AG04450 (cell line): ENCODE data around the gene DLGAP4. TPM values are rescaled to one million over a fixed set of nuclear protein-coding genes. Genes with fewer than 3 reads are reported as not detected.

ENCODE experiments used
- CTCF ChIA-PET: fragments of 300-600, 350-600 bp; formaldehyde crosslinking; extraction: SDS; loops from one replicate; lab custom pipeline; 2022; ENCODE audit warnings: antibody characterized with exemption, inconsistent platforms; lab: Charles Lee
- POLR2A ChIA-PET: fragments of 350-600 bp; formaldehyde crosslinking; extraction: SDS; loops from one replicate; lab custom pipeline; 2021; ENCODE audit warnings: antibody characterized with exemption, inconsistent platforms; lab: Yijun Ruan, JAX
- DNase-seq: peaks from one replicate; pipeline ENCODE4 v3.0.0-alpha.2; 2011; ENCODE audit warnings: low read depth, low spot score
- H3K27ac ChIP-seq: one replicate; pipeline ENCODE4 v1.5.1; 2012; ENCODE audit warnings: low read depth, low read length, control low read depth
- H3K27me3 ChIP-seq: one replicate; pipeline ENCODE4 v1.6.0; 2012; ENCODE audit warnings: low read length; ENCODE audit not compliant: control insufficient read depth, insufficient read depth
- H3K4me3 ChIP-seq: 2 replicates; pipeline ENCODE4 v1.5.1; 2011; ENCODE audit warnings: mild to moderate bottlenecking, low read depth, low read length, control low read depth
- H3K9me3 ChIP-seq: 2 replicates; pipeline ENCODE4 v1.5.1; 2012; ENCODE audit warnings: low read length; ENCODE audit not compliant: control insufficient read depth, insufficient read depth
- CTCF ChIP-seq: IDR thresholded peaks from 2 replicates; pipeline ENCODE4 v1.5.1; 2011; ENCODE audit warnings: low read depth, low read length, control low read depth, inconsistent platforms
- polyA plus RNA-seq: library from polyadenylated mRNA; depleted of rRNA; stranded (reverse); fragments of >200 nt; gene quantifications from 2 replicates; pipeline ENCODE4 v1.2.3, GENCODE V29; 2011

Gene DLGAP4
- polyA plus RNA-seq, 1 experiment = 17.7 TPM

DNA sequence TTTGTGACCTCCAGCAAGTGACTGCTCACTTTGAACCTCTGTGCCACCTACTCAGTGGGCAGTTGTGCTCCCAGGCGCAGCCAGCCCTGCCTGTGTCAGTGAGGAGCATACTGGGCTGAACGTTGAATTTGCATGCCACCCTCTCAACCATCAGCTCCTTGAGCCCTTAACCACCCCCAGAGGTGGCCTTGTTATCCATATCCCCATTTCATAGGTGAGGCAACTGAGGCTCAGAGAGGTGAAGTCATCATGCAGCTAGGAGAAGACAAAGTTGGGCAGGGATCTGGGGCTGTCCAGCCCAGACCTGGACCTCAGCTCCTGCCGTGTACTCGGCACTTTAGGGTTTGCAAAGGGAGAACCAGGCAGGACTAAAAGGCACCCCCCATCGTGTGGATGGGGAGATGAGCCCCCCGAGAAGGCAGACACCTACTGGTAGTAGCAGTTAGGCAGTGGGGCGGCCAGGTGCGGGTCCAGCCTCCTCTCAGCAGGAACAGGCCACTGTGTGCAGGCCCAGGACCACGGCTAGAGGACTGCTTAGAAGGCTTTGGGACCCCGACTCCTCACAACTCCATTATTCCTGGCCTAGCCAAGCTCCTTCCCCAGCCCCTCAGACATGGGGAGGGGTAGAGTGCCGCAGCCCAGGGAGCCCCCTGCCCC is 134.4 kb downstream of the DLGAP4 start:
- TF ChIP-seq CTCF = no peak
- DNase-seq = no peak
- ChIA-PET POLR2A (interaction anchor here (0.6 kb wide), 1 partner anchor 180 kb away, joined by 5 read pairs; no protein-coding TSS in a partner anchor), CTCF (interaction anchor here (0.6 to 3.6 kb wide), 8 partner anchors 13 to 1002 kb away, joined by 5 to 60 read pairs (median 8); no protein-coding TSS in a partner anchor)
- Histone ChIP-seq H3K27me3 (peaks cover 31% of the 10 kb centered on the region), H3K4me3 (no peak overlapping the region), H3K27ac (no peak overlapping the region), H3K9me3 (no peaks in the 10 kb centered on the region; the same call in 1 of the 2 replicates)

GRCh38 chr20:36441027-36441414 is 134.9 kb downstream of the DLGAP4 start:
- Histone ChIP-seq H3K4me3 (no peak overlapping the region), H3K9me3 (no peaks in the 10 kb centered on the region; the same call in 1 of the 2 replicates), H3K27ac (no peak overlapping the region), H3K27me3 (peaks cover 26% of the 10 kb centered on the region)
- no peak for DNase-seq
- ChIA-PET CTCF (interaction anchor here (0.6 to 3.6 kb wide), 3 partner anchors 199 to 238 kb away, joined by 7 to 60 read pairs (median 20); no protein-coding TSS in a partner anchor), POLR2A (no interaction called here)
- no peak for TF ChIP-seq CTCF

DNA sequence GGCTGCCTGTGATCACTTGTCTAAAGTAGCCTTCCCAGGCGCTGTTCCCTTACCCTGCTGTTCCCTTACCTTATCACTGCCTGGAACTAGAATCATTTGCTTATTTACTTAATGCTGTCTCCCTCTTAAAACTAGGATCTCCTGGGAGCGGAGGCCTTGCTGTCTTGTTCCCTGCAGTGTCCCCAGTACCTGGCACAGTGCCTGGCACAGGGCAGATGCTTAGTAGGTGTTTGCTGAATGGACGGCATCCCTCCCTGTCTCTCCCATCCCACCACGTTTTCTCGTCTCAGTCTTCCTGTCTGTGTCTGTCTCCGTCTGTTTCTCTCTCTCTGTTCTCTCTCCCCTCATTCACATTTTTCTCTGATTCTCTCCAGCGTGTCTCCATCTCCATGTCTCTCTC is 135.3 kb downstream of the DLGAP4 start:
- H3K4me3 ChIP-seq = no peak overlapping the region
- DNase-seq = no peak
- H3K27ac ChIP-seq = no peak overlapping the region
- peaks cover 26% of the 10 kb centered on the region for H3K27me3 ChIP-seq
- POLR2A ChIA-PET = no interaction called here
- TF ChIP-seq CTCF = no peak
- CTCF ChIA-PET = interaction anchor here (2.8 kb wide), 1 partner anchor 228 kb away, joined by 20 read pairs; no protein-coding TSS in a partner anchor
- H3K9me3 ChIP-seq = no peaks in the 10 kb centered on the region; the same call in 1 of the 2 replicates

DNA sequence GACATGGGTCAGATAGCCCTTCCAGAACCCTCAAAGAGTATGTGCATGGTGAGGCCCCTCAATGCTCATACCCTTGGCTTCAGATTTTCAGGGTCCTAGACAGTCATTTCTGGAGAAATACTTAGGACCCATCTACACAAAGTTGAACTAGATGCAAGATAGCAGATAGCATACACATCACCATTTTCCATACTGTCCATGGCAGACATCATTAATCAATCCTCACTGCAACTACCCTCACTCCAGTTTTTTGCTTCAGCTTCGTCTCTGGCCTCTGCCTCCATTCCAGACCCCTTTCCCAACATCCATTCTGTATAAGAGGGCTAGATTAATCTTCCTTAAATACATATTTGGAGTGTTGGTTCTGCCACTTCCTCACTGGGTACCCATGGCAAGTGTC is 139.7 kb downstream of the DLGAP4 start:
- CTCF ChIA-PET = no interaction called here
- TF ChIP-seq CTCF = no peak

GRCh38 chr20:36446557-36446956 is 140.4 kb downstream of the DLGAP4 start:
- H3K27me3 ChIP-seq = peaks cover 31% of the 10 kb centered on the region
- DNase-seq = no peak
- H3K9me3 ChIP-seq = no peaks in the 10 kb centered on the region
- no peak overlapping the region for H3K4me3 ChIP-seq
- POLR2A ChIA-PET = no interaction called here
- H3K27ac ChIP-seq = no peak overlapping the region
- CTCF ChIA-PET = no interaction called here
- TF ChIP-seq CTCF = no peak

More for the DNA sequence above, 139.7 kb downstream of the DLGAP4 start:
- no peak for DNase-seq
- Histone ChIP-seq H3K9me3 (no peaks in the 10 kb centered on the region), H3K4me3 (no peak overlapping the region), H3K27me3 (peaks cover 31% of the 10 kb centered on the region), H3K27ac (no peak overlapping the region)
- POLR2A ChIA-PET = no interaction called here
